GM23338 (cell line): ENCODE measurements around the gene NAA15.

Experiments
- CREB1 ChIP-seq: fragments of 250-450 bp; sonication (Bioruptor Pico); IDR thresholded peaks from 2 replicates; pipeline ENCODE4 v1.5.0; 2020; ENCODE audit warnings: low read depth, mild to moderate bottlenecking, moderate library complexity
- EZH2 ChIP-seq: fragments of 200-600 bp; sonication (generic); IDR thresholded peaks from one replicate; pipeline ENCODE4 v1.8.0; 2017; ENCODE audit warnings: antibody characterized with exemption, mild to moderate bottlenecking, low read depth; ENCODE audit not compliant: unreplicated experiment
- EZH2phosphoT487 ChIP-seq: fragments of 200-600 bp; sonication (generic); IDR thresholded peaks from one replicate; pipeline ENCODE4 v1.8.1; 2018; ENCODE audit warnings: antibody characterized with exemption; ENCODE audit not compliant: unreplicated experiment
- JUNB ChIP-seq: IDR thresholded peaks from one replicate; pipeline ENCODE4 v1.6.1; 2016; ENCODE audit warnings: antibody characterized with exemption; ENCODE audit not compliant: unreplicated experiment
- NANOG ChIP-seq: IDR thresholded peaks from 2 replicates; pipeline ENCODE4 v1.6.1; 2016; ENCODE audit warnings: antibody characterized with exemption, borderline replicate concordance
- POLR2AphosphoS5 ChIP-seq: IDR thresholded peaks from 2 replicates; pipeline ENCODE4 v1.6.1; 2016; ENCODE audit warnings: antibody characterized with exemption, low read depth
- STAT1 ChIP-seq: IDR thresholded peaks from one replicate; pipeline ENCODE4 v1.6.1; 2016; ENCODE audit warnings: antibody characterized with exemption; ENCODE audit not compliant: unreplicated experiment
- ZNF114 ChIP-seq: fragments of 250-450 bp; sonication (Bioruptor Pico); IDR thresholded peaks from 2 replicates; pipeline ENCODE4 v1.5.0; 2020; ENCODE audit warnings: mild to moderate bottlenecking, moderate library complexity
- ZNF331 ChIP-seq: fragments of 250-450 bp; sonication (Bioruptor Pico); IDR thresholded peaks from 2 replicates; pipeline ENCODE4 v1.5.0; 2020; ENCODE audit warnings: low read depth, mild to moderate bottlenecking, moderate library complexity
- TF ChIP-seq, protein P1 (sequence below), 2 experiments: fragments of 200-600 bp in 1 of 2; sonication (generic) in 1 of 2; conservative IDR thresholded peaks; 2 replicates each; pipeline versions ENCODE4 v1.5.1 to v1.6.1; 2016 to 2017; ENCODE audit warnings: antibody characterized with exemption in 2 of 2, low read depth in 2 of 2, mild to moderate bottlenecking in 2 of 2, moderate library complexity in 1 of 2
- TF ChIP-seq, protein P2 (sequence below): IDR thresholded peaks from one replicate; pipeline ENCODE4 v1.6.1; 2018; ENCODE audit warnings: antibody characterized with exemption; ENCODE audit not compliant: unreplicated experiment
- TF ChIP-seq, protein P3 (sequence below): fragments of 250-450 bp; sonication (Bioruptor Pico); IDR thresholded peaks from 2 replicates; pipeline ENCODE4 v1.5.0; 2020; ENCODE audit warnings: mild to moderate bottlenecking, moderate library complexity
- TF ChIP-seq, protein P4 (sequence below): IDR thresholded peaks from 2 replicates; pipeline ENCODE4 v1.6.1; 2016; ENCODE audit warnings: antibody characterized with exemption

DNA sequence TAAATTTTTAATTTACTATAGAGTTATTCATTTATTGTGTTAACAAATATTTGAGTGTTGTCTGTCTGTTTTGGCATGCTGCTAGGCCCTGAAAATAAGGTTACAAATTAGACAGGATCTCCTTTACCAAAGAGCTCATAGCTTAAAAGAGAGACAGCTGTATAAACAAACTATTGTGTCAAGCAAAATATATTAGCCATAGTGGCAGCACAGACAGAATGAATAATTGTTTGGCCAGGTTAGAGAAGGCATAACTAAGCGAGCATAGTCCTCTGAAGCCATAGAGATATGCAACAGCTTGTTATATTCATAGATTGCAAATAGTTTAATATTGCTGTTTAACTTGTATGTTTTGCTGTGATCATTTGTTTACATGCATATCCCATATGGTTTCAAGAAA, 67.7 kb downstream of the NAA15 start:
- TF ChIP-seq, protein P1, sequence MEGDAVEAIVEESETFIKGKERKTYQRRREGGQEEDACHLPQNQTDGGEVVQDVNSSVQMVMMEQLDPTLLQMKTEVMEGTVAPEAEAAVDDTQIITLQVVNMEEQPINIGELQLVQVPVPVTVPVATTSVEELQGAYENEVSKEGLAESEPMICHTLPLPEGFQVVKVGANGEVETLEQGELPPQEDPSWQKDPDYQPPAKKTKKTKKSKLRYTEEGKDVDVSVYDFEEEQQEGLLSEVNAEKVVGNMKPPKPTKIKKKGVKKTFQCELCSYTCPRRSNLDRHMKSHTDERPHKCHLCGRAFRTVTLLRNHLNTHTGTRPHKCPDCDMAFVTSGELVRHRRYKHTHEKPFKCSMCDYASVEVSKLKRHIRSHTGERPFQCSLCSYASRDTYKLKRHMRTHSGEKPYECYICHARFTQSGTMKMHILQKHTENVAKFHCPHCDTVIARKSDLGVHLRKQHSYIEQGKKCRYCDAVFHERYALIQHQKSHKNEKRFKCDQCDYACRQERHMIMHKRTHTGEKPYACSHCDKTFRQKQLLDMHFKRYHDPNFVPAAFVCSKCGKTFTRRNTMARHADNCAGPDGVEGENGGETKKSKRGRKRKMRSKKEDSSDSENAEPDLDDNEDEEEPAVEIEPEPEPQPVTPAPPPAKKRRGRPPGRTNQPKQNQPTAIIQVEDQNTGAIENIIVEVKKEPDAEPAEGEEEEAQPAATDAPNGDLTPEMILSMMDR (conservative IDR thresholded peaks at IDR 0.05; ENCODE audit: low read depth in 2 of 2), result no peak
- no peak for TF ChIP-seq EZH2phosphoT487
- TF ChIP-seq, protein P2, sequence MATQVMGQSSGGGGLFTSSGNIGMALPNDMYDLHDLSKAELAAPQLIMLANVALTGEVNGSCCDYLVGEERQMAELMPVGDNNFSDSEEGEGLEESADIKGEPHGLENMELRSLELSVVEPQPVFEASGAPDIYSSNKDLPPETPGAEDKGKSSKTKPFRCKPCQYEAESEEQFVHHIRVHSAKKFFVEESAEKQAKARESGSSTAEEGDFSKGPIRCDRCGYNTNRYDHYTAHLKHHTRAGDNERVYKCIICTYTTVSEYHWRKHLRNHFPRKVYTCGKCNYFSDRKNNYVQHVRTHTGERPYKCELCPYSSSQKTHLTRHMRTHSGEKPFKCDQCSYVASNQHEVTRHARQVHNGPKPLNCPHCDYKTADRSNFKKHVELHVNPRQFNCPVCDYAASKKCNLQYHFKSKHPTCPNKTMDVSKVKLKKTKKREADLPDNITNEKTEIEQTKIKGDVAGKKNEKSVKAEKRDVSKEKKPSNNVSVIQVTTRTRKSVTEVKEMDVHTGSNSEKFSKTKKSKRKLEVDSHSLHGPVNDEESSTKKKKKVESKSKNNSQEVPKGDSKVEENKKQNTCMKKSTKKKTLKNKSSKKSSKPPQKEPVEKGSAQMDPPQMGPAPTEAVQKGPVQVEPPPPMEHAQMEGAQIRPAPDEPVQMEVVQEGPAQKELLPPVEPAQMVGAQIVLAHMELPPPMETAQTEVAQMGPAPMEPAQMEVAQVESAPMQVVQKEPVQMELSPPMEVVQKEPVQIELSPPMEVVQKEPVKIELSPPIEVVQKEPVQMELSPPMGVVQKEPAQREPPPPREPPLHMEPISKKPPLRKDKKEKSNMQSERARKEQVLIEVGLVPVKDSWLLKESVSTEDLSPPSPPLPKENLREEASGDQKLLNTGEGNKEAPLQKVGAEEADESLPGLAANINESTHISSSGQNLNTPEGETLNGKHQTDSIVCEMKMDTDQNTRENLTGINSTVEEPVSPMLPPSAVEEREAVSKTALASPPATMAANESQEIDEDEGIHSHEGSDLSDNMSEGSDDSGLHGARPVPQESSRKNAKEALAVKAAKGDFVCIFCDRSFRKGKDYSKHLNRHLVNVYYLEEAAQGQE, result no peak
- no peak for TF ChIP-seq JUNB
- TF ChIP-seq CREB1 (CRISPR knock-in tag), result no peak
- no peak for TF ChIP-seq EZH2
- TF ChIP-seq, protein P3, sequence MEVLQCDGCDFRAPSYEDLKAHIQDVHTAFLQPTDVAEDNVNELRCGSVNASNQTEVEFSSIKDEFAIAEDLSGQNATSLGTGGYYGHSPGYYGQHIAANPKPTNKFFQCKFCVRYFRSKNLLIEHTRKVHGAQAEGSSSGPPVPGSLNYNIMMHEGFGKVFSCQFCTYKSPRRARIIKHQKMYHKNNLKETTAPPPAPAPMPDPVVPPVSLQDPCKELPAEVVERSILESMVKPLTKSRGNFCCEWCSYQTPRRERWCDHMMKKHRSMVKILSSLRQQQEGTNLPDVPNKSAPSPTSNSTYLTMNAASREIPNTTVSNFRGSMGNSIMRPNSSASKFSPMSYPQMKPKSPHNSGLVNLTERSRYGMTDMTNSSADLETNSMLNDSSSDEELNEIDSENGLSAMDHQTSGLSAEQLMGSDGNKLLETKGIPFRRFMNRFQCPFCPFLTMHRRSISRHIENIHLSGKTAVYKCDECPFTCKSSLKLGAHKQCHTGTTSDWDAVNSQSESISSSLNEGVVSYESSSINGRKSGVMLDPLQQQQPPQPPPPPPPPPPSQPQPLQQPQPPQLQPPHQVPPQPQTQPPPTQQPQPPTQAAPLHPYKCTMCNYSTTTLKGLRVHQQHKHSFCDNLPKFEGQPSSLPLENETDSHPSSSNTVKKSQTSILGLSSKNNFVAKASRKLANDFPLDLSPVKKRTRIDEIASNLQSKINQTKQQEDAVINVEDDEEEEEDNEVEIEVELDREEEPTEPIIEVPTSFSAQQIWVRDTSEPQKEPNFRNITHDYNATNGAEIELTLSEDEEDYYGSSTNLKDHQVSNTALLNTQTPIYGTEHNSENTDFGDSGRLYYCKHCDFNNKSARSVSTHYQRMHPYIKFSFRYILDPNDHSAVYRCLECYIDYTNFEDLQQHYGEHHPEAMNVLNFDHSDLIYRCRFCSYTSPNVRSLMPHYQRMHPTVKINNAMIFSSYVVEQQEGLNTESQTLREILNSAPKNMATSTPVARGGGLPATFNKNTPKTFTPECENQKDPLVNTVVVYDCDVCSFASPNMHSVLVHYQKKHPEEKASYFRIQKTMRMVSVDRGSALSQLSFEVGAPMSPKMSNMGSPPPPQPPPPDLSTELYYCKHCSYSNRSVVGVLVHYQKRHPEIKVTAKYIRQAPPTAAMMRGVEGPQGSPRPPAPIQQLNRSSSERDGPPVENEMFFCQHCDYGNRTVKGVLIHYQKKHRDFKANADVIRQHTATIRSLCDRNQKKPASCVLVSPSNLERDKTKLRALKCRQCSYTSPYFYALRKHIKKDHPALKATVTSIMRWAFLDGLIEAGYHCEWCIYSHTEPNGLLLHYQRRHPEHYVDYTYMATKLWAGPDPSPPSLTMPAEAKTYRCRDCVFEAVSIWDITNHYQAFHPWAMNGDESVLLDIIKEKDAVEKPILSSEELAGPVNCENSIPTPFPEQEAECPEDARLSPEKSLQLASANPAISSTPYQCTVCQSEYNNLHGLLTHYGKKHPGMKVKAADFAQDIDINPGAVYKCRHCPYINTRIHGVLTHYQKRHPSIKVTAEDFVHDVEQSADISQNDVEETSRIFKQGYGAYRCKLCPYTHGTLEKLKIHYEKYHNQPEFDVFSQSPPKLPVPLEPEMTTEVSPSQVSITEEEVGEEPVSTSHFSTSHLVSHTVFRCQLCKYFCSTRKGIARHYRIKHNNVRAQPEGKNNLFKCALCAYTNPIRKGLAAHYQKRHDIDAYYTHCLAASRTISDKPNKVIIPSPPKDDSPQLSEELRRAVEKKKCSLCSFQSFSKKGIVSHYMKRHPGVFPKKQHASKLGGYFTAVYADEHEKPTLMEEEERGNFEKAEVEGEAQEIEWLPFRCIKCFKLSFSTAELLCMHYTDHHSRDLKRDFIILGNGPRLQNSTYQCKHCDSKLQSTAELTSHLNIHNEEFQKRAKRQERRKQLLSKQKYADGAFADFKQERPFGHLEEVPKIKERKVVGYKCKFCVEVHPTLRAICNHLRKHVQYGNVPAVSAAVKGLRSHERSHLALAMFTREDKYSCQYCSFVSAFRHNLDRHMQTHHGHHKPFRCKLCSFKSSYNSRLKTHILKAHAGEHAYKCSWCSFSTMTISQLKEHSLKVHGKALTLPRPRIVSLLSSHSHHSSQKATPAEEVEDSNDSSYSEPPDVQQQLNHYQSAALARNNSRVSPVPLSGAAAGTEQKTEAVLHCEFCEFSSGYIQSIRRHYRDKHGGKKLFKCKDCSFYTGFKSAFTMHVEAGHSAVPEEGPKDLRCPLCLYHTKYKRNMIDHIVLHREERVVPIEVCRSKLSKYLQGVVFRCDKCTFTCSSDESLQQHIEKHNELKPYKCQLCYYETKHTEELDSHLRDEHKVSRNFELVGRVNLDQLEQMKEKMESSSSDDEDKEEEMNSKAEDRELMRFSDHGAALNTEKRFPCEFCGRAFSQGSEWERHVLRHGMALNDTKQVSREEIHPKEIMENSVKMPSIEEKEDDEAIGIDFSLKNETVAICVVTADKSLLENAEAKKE (CRISPR knock-in tag), result no peak
- no peak for TF ChIP-seq POLR2AphosphoS5
- no peak for TF ChIP-seq ZNF114 (CRISPR knock-in tag)
- TF ChIP-seq NANOG, result no peak
- TF ChIP-seq STAT1, result no peak
- TF ChIP-seq ZNF331 (CRISPR knock-in tag), result no peak
- TF ChIP-seq, protein P4, sequence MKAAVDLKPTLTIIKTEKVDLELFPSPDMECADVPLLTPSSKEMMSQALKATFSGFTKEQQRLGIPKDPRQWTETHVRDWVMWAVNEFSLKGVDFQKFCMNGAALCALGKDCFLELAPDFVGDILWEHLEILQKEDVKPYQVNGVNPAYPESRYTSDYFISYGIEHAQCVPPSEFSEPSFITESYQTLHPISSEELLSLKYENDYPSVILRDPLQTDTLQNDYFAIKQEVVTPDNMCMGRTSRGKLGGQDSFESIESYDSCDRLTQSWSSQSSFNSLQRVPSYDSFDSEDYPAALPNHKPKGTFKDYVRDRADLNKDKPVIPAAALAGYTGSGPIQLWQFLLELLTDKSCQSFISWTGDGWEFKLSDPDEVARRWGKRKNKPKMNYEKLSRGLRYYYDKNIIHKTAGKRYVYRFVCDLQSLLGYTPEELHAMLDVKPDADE, result no peak
